ENCODE results near the gene TNS3.

Gene TNS3

DNA sequence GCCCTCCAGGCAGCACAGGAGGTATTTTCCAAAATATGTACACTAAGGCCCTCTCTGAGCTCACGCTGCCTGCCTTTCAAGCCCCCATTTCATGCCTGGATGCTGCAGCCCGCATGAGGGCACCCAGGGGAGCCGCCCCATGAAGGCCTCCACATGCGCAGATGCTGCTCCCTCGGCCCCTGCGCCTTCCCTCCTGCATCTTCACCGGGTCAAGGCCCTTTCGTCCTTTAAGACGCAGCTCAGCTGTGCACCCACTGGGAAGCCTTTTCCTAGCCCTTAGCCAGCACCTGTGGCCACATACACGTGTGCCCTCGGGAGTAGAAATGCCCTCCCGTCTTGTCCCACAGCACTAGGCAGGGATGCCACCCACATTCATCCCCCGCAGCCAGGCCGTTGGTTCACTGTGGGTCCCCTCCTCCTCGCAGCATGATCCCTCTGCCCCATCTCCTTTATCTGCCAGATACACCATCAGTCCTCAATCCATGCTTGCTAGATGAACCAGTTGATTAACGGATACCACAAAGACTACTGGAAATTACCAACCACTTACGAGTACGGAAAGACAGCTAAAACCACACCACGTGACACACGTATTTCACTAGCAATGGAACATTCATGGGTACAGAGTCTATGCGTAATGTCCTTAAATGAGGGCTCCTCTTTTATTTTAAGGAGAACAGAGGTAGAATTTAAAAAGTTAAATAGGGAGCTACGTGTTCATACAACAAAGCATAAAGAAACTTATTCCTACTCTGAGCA lies 278.0 kb downstream of the TNS3 start:
- DNase-seq (ENCODE audit: low read depth in 2 of 2), result no peak

DNA sequence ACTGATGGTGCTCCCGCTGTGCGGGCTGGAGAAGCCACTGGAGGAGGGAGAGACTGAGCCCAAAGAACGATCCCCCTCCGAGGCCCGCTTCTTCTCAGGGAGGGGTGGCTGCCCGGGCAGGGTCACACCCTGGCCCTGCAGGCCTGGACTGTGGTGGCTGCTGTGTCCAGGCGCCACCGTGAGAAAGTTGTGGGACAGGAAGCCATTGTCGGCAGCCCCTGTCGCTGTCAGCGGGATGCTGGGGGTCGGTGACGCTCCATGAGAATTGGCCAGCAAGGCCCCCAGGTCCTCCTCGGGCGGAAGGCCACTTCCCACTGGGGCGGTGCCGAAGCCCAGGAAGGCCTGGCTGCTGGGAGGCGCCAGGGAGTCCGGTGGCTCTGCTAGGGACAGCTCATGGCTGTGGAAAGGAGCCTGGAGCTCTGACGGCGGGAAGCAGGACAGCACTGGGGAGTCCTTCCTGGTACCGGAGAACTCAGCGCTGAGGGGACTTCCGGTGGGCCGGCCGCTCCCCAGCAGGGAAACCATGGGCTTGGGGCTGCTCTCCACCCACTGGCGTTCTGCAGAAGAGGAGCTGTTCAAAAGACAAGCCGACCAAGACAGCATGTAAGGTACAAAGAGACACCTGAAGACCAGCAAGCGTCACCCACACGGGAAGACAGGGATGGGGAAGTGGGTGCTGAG lies 278.8 kb downstream of the TNS3 start:
- DNase-seq (ENCODE audit: low read depth in 2 of 2), result no peak

DNA sequence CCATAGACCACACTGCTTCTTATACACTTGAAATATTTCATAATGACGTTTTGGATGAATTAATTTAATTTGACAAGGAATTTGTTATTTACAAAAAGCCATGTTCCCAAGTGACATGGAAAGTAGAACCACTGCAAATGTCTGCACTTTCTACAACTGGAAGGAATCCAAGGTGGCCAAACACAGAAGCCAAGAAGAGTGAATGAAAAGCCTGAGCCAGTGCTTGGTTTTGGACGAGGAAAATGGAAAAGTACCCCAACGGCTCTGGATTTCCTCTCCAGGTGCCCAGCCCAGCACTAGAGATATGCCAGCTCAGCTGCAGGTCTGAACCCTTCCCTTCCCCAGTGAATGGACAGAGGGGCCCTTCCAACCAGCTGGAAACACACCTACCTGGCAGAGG lies 279.4 kb downstream of the TNS3 start:
- DNase-seq (ENCODE audit: low read depth in 2 of 2), result no peak

DNA sequence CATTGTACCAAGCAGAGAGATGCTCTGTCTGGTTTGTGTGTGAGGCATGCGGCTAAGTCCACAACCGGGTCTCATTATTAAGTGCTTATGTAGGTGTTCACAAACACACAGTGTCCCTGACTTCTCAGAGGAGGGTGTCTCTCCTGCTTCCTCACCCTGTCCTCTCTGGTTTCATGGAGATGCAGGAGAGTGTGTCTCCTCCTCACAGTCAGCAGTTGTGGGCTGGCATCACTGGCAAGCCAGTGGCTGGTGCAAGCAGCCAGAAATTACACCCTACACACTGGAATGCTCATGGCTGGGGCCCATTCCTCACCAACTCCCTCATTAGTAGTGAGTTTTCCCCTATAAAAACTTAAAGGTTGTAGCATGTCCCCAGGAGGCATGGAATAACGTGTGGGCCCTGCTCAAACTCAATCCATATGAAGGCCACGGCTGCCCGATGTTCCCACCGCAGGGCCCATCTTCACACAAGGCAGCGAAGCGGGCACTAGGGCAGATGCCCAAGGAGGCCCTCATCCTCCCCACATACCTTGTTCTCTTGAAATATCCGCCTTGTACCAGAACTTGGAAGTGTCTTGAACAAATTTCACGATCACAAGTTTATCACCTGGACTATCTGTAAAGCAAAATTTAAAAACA lies 280.1 kb downstream of the TNS3 start:
- no peak for DNase-seq (ENCODE audit: low read depth in 2 of 2)

DNA sequence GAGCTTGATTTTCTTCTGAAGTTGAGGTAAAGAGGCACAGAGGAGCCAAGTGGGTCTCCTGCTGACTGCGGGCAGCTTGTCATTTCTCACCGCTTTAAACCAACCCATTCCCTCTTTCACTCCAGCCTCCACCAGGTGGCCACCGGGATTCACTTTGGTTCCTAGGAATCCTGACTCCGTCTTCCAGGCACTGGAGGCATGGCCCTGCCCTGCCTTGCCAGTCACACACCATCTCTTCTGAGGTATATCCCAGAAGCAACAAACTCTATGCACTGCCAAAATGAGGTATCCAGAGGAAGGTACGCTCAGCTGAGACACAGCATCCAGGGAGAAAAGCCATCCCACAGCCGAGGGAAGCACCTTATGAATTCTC lies 280.8 kb downstream of the TNS3 start:
- no peak for DNase-seq (ENCODE audit: low read depth in 2 of 2)

DNA sequence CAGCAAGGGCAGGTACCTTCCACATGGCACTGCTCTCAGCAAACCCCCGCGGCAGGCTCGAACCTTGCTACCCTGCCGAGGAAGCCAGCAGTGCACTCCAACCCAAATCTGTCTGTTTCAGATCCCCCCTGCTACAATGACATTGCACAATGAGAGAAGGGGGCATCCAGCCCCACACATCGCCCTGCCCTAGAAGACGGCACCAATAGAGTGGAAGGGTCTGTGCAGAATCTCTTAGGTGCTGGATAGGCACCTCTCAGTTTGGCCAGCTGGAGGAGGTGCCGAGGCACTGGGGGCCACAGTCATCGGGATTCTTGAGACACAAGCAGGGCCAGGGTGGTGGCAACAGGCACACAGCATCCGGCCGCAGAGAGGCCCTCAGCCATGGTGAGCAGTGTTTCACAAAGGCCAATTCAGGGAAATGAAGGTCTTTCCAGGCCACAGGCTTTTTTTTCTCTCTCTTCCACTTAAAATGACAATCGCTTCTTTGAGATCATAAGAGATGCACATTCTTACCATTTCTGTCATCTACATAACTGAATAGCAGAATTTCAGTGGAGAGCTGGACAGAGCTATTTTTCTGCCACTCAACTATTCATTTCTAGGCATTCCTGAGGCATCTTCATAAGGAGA lies 281.3 kb downstream of the TNS3 start:
- DNase-seq (ENCODE audit: low read depth in 2 of 2), result no peak

DNA sequence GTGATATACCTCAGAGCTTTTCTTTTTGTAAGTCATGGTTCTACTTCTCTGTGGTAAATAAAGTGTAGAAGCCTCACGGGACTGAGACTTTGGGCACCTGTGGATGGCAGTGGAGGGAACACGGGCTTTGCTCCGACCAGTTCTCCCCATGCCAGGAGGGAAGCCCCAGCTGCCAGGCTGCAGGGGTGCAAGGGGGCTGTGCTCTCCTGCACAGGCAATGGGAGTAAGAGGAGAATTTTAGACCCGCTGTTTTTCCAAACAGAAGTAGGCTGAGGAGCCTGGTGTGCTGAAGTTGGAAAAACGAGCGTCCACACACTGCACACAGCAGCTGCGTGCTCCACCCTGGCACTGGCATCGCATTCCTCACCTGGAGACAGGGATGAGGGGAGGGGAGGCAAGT lies 282.4 kb downstream of the TNS3 start:
- no peak for DNase-seq (ENCODE audit: low read depth in 2 of 2)

DNA sequence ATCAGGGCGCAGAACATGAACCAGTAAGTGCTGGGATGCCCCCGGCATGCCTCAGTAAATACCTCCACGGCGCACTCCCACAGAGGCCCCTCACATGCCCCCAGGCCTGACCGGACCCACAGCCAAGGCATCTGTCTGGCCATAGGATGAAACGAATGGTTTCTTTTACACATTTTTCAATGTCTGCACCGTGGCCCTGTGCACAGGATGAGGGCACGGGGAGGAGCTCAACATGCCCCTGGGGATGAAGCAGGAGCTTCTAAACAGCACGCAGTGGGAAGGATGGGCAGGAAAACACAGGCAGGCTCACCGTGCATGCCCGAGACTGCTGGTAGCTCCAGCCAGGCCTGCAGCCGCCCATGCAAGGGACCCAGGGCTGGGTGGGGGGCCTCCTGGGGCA lies 283.3 kb downstream of the TNS3 start:
- no peak for DNase-seq (ENCODE audit: low read depth in 2 of 2)

DNA sequence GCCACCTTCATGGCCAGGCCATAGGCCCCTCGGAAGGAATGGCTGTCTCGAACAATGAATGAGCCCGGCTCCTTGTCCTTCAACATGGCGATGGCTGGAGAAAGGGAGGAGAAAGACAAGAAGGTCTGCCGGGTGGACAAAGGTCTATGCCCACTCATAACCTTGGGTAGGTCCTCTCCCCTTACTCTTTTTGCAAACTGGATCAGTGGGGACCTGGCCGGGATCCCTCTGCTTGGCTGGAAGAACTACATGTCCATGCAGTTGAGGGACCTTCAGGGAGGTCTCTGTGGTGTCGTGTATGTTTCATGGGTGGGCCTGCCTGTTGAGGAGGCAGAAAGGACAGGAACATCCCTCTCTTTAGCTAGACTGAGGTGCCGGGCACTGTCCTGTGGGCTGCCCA lies 284.8 kb downstream of the TNS3 start:
- DNase-seq (ENCODE audit: low read depth in 2 of 2), result no peak

DNA sequence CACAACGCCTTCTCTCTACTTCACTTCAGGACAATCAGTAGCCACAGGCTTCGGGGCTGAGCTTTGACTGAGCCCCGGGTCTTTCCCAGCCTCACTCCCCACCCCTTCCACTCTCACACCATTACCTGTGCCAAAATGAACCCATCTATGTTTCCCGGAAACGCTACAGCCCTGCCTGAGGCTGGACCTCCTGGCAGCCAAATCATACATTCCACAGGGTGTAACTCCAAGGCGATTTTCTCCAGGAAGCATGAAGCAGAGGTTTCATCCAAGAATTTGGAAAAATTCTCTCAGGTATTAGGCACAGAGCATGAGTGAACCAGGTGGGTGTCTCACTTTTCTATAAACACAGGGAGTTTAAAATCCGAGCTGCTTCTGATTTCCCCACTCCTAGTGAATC lies 286.3 kb downstream of the TNS3 start:
- no peak for DNase-seq (ENCODE audit: low read depth in 2 of 2)

DNA sequence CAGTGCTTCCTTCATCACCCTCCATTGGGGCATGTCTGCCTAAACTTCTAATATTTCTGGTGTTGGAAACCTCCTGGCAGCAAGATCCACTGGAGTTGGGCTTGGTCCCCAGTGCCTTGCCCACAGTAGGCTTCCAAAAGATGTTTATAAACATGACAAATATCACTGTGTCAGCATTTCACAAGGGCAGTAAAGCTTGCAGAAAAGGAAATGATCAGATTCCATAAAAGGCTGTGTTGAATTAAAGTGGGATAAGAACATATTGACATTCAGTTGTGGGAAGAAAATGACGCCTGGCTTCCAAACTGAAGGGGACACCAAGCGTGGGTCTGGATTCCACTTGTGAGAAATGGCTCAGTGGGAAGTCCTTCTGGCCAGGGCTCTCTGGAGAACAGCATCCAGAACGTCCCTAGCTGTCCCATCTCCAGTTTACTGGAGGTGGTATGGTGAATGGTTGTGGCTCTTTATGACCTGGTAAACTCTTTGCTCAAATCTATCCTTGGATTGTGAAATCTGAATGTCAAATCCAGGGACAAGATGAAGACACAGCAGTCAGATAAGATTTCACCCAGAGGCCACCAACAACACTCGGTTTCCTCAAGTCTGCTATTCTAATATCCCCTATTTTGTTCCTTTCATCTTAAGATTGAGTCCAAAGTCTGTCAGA lies 287.2 kb downstream of the TNS3 start:
- no peak for DNase-seq (ENCODE audit: low read depth in 2 of 2)

DNA sequence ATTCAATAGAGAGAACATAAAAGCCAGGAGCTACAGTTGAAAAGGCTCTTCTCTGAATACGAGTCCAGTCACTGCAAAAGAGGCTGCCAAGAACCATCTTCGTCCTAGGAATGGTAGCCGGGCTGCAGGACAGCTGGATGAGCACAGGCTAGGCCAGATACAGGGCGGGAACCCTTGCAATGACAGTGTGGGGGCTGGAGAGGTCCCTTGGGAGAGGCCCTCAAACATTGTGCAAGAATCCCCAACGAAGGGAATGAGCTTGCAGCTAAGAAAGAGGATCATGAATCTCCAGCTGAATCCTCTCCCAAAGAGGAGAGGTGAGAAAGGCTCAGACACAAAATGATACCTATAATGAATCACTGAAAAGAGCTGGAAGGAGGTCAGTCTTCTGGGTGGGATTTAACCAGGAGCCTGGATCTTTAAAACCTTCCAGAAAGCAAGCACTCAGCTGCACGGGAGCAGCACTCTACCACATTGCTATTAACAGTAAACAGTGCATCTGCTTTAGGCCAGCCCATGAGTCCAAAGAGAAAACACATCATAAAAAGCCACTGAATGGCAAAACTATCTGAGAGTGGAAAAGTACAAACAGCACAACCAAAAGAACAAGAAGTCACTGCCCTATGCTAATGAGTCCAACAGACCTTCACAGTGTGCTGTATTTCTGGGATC lies 287.9 kb downstream of the TNS3 start:
- DNase-seq (ENCODE audit: low read depth in 2 of 2), result no peak

DNA sequence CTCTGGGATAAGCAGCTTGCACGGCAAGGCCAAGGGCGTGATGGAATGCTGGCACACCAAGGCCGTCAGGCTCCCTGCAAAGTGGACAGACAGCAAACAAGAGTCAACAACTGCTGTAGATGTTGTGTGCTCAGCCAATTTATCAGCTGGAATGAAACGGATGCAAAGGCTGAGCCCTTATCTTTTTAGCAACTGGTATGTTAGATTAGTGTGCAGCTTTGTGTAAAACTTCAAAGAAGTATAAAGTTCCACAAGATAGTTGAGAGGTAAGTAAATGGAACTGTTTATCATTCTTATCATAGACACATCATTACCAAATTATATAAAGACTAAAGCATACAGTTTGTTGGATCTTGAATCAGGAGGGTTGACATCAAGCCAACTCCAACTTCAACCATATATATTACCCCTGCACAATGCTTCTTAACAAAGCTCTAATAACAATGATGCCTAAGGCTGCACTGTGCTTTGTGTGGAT lies 289.0 kb downstream of the TNS3 start:
- DNase-seq (ENCODE audit: low read depth in 2 of 2), result no peak

DNA sequence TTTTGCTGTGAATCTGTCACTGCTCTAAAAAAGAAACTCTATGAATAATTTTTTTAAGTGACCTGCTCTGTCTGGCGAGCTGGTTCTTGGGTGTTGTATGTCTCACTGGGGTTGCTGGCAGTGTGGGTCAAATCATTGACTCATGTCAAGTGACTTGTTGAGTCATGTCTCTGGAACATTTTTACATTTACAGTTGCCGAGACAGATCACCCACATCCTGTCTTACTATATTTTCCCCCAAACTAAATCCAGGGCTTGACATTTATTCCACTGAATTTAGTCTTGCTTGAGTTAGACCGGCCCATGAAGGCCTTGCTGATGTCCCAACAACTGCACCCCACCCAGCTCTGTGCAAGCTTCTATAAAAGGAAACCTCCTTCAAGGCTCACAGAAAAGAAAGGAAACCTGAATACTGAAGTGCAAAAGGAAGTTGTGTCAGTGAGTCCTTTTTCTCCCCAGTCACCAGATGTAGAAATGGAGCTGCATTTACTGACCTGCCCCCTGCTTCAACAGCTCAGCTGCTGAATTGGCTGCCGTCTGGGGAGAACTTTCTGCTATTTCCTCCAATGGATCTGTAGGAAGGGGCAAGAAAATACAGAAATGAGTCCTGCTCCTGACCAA lies 290.3 kb downstream of the TNS3 start:
- DNase-seq (ENCODE audit: low read depth in 2 of 2), result no peak

DNA sequence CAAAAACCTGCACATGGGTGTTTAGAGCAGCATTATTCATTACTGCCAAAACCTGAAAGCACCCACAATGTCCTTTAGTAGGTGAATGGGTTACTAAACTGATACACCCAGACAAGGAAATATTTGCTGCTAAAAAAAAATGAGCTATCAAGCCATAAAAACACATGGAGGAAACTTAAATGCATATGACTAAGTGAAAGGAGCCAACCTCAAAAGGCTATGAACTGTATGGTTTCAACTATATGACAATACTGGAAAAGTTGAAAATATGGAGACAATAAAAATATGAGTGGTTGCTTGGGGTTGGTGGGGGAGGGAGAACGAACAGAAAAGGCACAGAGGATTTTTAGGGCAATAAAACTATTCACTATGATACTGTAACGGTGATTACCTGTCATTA lies 291.0 kb downstream of the TNS3 start:
- DNase-seq (ENCODE audit: low read depth in 2 of 2), result no peak

DNA sequence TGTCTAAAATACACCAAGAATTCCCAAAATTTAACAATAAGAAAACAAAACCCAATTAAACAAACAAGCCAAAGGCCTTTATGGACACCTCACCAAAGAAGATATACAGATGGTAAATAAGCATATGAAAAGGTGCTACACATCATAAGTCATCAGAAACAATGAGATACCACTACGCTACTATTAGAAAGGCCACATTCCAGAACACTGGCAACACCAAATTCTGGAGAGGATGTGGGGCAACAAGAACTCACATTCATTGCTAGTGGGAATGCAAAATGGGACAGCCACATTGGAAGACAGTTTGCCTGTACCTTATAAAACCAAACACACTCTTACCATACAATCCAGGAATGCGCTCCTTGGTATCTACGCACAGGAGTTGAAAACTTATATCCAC lies 291.4 kb downstream of the TNS3 start:
- no peak for DNase-seq (ENCODE audit: low read depth in 2 of 2)

DNA sequence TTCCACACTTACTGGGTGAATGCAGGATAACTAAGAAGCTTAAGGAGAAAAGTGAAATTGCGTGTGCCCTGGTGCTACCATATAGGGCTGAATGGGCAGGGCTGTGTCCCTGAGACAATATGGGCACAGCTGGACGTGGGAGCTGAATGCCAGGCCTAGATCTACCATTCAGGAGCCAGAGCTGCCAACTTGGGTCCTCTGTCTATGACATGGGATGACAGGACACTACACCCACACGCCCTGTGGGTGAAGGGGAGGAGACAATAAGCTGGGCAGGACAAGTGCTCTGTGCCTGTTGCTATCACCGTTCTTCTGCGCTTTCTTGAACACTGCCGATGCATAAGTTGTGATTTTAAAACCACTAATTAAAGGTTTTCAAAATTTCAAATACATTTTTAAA lies 293.9 kb downstream of the TNS3 start:
- no peak for DNase-seq (ENCODE audit: low read depth in 2 of 2)

DNA sequence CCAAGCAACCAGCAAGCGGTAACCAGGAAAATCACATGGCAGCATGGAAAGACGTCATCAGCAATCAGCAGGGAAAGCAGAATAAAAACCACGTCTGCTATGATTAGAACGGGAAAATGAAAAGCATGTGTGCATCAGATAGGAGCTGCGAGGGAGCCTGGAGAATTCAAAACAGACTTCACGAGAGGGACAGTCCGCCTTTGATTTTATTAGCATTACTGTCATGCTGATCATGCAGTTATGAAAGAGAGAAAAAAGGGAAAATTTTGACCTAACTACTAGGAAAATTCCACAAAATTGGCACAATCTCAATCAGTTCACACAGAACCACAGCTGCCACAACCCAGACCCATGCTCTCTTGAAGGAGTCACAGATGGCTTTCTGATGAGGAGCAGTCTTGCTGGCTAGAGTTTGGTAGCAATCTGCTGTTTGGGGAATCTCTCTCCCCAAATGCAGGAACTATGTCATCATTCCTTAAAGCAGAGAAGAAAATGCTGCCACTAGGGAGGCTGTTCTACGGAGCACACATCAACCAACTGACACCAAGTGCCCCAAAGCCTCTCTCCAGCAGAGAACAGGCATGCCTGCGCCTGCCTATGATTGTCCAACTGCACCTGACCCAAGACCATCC lies 295.9 kb downstream of the TNS3 start:
- no peak for DNase-seq (ENCODE audit: low read depth in 2 of 2)

DNA sequence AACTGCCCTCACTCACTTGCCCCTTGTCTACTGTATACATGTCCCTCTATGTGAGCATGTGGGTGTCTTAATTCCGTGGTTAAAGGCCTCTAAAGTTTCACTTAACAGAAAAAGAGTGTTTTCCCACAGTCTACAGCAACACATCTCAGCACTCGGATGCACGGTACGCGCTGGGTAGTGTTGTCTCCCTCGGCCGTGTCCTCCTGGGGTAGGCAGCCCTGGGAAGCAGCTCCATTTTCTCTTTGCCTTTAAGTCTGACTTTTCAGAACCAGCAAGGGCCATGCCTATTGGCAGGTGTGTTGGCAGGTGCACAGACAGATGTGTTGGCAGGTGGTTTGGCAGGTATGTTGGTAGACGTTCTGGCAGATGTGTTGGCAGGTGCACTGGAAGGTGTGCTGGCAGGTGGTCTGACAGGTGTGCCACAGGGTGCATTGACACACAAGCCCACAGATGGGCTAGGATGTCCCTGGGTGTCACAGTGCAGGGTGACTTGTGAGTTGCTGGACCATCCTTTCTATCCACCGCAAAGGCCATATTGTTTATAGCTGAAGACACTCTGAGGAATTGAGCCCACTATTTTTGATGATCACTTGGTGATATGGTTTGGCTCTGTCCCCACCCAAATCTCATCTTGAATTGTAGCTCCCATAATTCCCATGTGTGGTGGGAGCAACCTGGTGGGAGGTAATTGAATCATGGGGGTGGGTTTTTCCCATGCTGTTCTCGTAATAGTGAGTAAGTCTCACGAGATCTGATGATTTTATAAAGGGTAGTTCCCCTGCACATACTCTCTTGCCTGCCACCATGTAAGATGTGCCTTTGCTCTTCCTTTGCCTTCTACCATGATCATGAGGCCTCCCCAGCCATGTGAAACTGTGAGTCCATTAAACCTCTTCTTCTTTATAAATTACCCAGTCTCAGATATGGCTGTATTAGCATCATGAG lies 296.9 kb downstream of the TNS3 start:
- no peak for DNase-seq (ENCODE audit: low read depth in 2 of 2)

All from stimulated activated CD4-positive, alpha-beta T cell treated with anti-CD3 and anti-CD28 coated beads, Interleukin-1b, Interleukin-23, amount 100 ng/mL, for 1 hour (primary cell).